GM21390 (cell line): ENCODE data around the gene SRRM5.
A peak's percentile ranks its signal among the peaks of the same experiment; 100 is the strongest.
"Not testable (repeated sequence)": the region's sequence is repeated elsewhere in the genome, so short reads cannot be mapped to it uniquely, and the experiment has no call there.

Source experiments
- ATAC-seq: cut with Tn5 transposase; IDR thresholded peaks from one replicate; pipeline ENCODE4 v1.9.1; 2021; ENCODE audit not compliant: unreplicated experiment

SRRM5 gene

DNA sequence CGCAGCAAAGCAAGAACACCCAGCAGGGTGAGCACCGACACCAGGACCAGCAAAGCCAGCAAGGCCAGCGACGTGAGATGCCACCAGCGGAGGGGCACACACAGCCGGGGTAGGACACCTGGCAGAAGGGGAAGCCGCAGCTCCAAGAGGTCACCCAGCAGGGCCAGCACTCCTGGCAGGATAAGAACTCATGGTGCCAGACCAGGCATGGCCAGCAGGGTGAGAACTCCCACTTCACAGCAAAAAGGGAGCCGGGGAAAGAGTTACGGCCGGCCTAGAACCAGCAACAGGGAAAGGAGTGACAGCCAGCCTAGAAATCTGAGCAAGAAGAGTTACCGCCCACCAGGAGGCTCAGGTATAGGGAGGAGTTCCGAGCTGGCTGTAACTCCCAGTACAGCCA lies 486 bp downstream of the SRRM5 start:
- no peak for ATAC-seq

DNA sequence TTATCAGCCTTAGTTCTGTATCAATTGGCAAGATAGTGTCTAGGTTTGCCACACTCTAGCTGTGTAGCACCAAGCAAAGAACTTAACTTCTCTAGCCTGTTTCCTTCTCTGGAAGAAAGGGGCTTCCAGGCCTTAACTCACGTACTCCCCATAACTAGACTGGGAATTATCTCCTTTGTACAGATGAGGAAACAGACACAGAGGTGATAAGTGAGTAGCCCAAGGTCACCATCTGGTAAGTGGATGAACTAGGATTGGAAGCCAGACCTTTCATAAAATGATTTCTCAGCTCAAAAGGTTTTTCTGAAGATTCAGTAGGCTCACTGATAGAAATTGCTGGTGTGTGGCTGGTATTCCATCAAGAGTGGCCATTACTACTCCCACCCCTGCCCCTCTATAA lies 4.4 kb downstream of the SRRM5 start:
- no peak for ATAC-seq

DNA sequence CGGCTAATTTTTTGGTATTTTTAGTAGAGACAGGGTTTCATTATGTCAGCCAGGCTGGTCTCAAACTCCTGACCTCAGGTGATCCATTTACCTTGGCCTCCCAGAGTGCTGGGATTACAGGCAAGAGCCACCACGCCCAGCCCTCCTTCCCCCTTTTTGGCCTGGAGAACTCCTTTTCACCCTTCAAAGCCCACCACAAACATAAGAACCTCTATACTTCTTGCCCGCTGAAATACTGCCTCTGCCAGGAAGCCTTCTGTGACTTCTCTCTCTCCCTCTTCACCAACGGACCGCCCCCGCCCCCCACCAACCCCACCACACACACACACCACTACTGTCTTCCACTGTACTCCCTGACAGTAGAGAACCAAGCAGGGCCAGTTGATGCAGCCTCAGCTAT lies 5.1 kb downstream of the SRRM5 start:
- no peak for ATAC-seq

DNA sequence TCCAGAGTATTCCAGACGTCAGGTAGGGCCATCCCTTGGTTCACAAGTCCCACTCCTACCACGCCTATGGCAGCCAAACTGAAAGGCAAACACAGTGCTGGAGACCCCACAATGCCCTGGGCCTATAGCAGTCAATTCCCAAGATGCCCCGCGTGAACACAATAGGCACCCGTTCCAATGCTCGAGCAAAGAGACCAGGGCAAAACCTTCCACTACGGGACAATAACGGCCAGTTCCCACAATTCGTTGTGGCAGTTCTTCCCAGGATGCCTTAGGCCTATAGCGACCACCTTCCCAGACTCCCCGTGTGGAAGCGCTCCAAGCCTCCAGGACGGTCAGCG lies 7.0 kb downstream of the SRRM5 start:
- ATAC-seq = peak; percentile 31

DNA sequence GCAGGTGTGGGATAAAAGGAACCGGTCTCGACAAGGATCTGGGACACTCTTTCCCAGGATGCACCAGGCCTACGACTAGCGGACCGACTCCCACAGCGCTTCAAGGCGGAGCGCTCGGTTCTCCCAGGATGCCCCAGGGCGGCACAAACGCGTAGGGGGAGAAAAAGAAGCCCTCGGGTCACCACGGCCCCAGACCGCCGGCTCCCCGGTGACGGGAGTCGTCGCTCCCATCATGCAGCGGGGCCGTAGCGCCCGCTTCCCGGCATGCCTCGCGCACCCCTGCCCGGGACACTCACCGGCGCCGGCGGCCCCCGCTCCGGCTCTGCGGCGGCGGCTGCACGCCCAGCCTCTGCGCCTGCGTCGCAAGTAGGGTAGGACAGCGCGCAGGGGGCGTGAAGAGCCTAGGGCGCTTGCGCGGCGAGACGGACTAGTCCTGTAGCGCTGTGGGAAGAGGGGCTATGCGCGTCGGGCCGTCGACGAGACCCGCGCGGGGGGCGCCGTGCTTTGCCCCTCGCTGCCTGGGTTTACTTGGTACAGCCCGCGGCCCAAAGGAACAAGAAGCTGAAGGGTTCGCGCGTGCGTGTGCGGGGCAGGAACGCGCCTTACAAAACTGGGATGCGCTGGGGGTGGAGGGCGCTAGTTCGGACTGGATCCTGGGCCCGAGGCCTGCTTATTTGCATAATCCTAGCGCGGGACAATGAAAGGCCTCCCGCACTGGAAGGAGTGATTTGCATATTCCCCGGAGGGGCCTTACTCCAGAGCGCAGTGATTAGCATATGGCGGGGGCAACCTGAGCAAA lies 7.6 kb downstream of the SRRM5 start, which contains the start of gene ZNF428:
TSS of gene ZNF428 (minus strand) at position 368 of the 799 bp plus-strand sequence. CDS start 5,325 bp downstream, outside the sequence.
- peak; percentile 73 for ATAC-seq

DNA sequence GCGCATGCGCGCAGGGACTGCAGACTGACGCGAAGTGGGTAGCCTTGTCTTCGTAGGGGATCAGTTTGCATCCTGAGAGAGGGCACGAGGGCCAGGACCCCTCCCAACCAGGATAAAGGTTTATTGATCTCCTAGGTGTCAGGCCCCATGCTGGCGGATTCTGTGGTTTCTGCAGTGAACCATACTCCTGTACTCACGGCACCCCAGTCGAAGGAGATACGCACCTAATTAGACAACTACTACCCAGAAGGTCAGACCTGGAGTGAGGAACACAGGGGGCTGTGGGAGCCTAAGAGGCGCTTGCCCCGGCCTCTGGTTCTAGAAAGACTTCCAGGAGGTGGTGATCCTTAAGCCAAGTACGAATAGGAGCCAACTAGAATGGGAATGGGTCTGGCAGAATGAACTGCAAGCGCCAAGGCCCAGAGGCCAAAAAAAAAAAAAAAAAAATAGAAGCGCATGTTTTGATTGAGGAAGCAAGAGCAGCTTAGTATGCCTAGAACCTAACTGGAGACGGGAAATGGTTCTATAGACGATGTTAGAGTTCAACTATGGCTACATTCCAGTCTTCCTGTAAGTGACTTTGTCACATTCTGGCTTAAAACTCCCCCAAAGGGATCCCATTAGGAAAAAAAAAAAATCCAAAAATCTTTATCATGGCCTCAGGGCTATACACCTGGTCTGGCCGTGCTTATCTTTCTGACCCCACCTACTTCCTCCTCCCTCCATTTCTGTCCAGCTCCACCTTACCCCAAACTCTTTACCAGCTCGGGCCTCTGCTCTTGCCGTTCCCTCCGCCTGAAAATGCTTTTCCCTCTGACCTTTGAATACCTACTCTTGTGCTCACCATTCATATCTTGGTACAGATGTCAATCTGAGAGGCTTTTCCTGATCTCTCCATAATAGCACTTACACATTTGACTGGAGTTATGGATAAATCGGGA lies 8.4 kb downstream of the SRRM5 start:
- ATAC-seq = no peak

DNA sequence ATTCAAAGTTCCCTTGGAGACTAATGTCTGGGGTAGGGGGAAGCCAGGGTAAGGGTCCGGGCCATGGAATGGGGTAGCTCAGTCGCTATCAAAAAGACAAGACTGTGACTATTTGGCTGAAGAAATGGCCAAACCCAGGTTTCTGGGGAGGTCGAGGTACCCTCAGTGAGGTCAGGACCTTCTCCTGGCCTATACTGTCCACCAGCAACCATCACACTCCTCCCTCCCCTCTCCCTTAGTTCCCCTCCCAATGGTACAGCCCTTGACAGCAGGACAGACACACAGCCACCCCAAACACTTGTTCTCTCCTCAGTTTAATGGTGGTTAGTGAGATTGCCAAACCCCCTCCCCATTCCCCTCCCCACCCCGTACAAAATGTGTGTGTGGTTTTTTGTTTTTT lies 10.2 kb downstream of the SRRM5 start:
- no peak for ATAC-seq

DNA sequence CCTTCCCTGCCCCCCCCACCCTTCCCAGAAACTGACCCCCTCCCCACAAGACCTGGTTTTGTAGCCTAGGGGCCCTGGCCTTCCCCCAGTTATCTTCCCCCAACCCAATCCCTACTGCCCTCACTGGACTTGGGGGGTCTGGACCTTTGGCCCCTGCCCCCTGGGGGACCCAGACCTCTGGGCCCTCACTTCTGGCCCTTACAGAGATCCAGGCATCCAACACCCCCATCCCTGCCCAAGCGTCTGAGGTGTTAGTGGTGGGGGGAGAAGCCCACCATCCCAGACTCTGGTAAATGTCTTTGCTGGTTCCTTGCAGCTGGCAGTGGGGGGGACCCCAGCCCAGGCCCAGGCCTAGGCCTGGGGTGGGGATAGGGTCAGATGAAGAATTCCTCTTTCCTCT lies 11.1 kb downstream of the SRRM5 start:
- no peak for ATAC-seq

DNA sequence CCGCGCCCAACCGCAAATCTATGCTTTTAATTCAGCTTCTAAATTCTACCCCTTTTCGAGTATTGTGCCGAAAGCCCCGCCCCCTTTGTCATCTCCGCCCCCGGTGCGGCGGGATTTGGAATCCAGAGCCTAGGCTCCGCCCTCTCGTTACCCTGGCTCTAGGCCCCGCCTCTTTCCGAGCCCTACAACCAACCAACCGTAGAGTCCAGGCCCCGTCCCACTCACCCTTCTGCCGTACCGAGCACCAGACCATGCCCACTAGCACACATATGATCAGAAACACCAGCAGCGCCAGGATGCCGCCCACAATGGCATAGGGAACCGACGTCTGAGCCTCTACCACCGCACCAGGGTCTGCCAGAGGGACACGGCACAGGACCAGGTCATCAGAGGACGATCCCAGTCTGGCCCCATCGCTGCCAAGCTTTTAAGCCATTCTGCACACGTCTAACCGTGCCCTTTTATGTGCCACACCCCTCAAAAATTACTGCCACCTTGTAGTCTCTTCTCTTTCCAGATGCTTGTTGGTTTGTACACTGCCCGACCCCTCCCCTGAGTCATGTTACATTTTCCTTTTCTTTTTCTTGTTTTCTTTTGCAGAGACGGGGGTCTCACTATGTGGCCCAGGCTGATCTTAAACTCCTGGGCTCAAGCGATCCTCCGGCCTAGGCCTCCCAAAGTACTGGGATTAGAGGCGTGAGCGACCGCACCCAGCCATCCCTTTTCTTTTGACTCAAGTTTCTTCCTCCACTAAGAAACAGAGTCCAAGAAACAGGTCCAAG lies 12.2 kb downstream of the SRRM5 start:
- ATAC-seq = no peak

DNA sequence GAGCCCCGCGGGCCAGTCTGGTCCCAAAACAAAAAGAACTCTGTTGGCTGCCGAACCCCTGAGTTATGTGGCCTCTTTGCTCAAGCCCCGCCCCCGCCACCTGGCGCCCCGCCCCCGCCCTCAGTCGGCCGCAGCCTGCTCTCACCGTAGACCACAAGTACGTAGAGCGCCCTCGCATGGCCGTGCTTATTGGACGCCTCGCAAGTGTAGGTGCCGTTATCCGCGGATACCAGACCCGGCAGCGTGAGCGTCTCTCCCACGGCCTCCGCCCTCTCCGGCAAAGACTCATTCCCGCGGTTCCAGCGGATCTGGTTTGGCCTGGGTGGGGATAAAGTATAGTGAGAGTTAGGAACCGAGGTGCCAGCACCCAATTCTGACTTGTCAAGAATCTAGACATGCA lies 13.0 kb downstream of the SRRM5 start:
- ATAC-seq = no peak

DNA sequence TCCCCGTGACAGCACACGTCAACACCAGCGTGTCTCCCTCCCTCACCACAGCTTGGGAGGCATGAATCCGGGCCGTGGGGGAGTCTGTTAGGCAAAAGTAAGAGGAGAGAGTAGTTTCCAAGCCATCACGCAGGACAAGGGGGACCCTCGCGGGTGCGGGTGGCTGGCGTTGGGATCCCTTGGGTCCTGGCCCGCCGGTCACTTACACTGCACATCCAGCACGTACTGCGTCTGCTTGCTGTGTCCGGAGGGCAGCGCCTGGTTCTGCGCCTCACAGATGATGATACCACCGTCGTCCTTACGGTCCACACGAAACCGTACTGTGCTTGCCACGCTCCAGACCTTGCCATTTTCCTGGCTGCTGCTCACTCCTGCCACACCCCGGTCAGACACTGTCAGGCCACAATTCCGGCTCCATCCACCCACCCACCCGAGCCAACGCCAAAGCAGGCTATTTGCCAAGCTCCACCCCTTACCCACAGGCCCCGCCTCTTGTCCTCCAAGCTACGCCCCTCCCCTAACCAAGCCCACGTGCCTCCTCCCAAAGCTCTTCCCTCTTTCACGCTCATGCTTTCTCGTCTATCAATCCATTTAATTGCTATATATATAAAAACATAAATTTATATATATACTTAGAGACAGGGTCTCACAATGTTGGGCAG lies 14.2 kb downstream of the SRRM5 start:
- no peak for ATAC-seq

DNA sequence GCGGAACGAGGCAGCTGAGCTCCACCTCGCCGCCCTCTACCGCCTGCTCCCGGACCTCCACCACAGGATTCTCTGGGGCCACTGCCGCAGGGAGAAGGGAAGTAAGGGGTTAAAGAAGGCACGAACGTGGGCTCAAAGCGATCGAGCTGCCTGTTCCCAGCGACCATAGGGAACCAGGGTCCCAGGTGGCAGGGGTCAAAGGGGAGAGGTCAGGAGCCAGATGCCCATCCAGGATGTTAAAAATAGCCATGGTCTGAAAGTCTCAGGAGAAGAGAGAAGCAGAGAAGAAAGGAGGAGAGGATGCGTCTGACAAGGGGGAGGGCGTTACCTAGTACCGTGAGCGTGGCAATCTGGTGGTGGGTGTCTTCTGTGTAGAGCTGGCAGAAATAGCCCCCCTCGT lies 14.9 kb downstream of the SRRM5 start:
- ATAC-seq = no peak

DNA sequence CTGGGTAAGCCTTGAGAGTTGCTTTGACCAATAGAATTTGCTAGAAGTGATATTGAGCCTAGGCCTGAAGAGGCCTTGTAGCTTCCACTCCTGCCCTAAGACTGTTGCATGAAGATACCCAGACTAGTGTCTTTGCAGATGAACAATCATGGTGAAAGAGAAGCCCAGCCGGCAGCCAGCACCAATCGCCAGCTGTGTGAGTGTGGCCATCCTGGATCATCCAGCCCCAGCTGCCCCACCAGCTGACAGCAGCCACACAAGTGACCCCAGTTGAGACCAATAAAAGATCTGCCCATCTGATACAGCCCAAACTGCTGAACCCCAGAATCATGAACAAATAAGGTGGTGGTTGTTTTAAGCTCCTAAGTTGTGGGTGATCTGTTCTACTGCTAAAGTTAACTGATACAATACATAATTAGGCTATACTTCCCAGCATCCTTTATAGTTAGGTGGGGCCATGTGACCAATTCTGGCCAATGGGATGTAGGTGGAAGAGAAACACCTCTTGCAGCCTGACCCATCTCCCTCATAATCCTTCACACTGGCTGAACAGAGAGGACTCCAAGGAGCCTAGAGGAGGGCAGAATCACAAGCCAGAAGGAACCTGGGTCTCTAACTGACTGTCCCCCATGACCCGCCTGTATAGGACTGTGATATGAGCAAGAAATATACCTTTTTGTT lies 16.9 kb downstream of the SRRM5 start:
- no peak for ATAC-seq

DNA sequence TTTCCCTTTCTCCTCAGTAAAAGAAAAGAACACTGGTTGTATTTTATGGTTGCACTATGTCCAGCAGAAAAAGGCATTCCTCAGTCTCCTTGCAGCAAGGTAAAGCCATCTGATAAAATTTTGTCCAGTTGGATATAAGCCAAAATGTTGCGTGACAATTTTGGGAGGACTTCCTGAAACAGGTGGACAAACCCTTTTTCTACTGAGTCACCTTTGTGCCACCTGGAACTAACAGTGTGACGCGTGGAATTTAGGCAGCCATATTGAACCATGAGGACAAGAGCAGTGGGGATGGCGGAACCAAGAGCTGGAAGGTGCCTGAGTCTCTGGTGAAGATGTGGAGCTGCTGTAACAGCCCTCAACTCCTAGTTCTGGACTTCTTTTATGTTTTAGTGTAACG lies 19.6 kb downstream of the SRRM5 start:
- ATAC-seq = no peak

DNA sequence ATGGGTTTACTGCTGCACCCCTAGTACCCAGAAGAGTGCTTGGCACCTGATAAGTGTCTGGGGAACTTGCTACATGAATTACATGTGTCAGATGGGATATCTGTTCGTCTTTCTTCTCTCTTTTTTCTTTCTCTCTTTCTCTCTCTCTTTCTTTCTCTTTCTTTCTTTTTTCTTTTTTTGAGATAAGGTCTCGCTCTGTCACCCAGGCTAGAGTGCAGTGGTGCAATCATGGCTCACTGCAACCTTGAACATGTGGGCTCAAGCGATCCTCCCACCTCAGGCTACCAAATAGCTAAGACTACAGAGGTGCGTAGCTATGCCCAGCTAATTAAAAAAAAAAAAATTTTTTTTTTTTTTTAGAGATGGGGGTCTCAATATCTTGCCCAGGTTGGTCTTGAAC lies 21.6 kb downstream of the SRRM5 start:
- ATAC-seq = no peak

DNA sequence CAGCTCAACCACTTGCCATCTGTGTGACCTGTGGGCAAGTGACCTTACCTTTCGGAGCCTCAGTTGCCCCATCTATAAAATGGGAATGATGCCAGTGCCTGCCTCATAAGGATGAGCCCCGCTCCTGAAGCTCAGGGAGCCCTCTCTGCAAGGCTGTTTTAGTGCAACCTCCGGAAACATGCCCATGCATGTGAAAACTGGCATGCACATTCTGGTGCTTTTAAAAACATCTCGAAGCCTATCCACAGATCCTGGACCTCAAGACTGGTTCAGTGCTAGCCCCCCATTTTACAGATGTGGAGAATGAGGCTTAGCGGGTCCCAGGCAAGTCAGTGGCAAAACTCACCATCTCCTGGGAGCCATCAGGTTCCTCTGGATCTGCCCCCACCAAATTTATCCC lies 22.2 kb downstream of the SRRM5 start:
- no peak for ATAC-seq

DNA sequence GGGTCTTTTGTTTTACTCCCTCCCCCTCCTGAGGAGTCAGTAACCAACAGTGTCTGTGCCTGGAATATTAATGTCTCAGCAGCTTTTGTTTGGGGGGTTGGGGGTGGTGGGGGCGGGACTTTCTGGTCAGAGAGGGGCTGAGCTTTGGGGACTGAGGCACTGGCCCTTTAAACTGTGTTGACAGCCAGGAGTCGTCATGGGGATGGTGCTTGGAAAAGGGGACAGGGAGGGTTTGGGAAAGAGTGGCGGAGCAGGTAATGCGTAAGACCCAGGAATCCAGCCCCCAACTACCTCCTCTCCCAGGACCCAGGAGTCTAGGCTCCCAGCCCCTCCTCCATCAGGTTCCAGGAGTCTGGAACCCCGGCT lies 22.6 kb downstream of the SRRM5 start:
- no peak for ATAC-seq

DNA sequence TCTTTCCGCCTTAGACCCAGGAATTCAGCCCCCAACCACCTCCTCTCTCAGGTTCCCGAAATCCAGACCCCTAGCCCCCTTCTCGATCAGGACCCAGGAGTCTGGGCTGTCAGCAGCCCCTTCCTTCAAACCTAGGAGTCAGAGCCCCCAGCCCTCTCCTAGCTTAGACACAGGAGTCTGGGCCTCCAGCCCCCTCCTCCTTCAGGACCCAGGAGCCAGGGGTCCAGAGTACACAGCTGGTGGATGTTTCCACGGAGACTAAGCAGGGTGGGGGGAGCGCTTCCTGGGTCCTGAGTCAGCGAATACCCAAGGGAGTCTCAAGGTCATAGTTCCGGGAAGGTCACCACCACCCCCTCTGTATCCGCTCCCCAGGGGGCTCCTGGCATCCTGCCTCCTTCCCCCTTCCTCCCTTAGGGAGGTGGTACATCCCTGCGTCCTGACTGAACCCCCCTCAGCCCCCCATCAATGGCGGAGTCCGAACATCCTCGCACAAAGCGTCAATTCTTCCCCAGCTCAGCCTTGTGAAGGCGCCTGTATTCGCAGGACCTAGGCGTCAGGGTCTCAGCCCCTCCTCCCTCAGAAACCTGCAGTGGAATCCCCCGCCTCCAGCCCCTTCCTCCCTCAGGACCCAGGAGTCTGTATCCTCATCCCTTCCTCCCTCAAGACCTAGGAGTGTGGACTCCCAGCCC lies 23.1 kb downstream of the SRRM5 start:
- no peak for ATAC-seq

DNA sequence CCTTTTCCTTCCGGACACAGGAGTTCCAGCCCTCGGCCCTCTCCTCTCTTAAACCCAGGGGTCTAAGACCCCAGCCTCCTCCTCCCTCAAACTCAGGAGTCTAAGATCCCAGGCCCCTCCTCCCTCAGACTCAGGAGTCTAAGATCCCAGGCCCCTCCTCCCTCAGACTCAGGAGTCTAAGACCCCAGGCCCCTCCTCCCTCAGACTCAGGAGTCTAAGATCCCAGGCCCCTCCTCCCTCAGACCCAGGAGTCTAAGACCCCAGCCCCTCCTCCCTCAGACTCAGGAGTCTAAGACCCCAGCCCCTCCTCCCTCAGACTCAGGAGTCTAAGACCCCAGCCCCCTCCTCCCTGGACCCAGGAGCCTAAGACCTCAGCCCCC lies 23.7 kb downstream of the SRRM5 start:
- ATAC-seq = not testable (repeated sequence)
